HCT116 (cell line): ENCODE data around the gene TRIM29. TPM values are rescaled to one million over a fixed set of nuclear protein-coding genes. Genes with fewer than 3 reads are reported as not detected.

ENCODE experiments used
- ATAC-seq: fragments of 200-7000 bp; cut with Tn5 transposase; 2 replicates; pipeline ENCODE4 v1.9.1; 2020; ENCODE audit warnings: mild to moderate bottlenecking, moderate library complexity
- BruUV-seq: library from RNA; stranded (reverse); fragments of 400-500 nt; replicated peaks from 2 replicates; lab custom pipeline; 2021; lab: Mats Ljungman, UMichigan
- CTCF ChIA-PET: fragments of 300-600 bp; sonication (Branson Sonifier 250); formaldehyde crosslinking; loops from one replicate; lab custom pipeline; 2021; ENCODE audit warnings: antibody characterized with exemption; lab: Charles Lee
- POLR2A ChIA-PET: fragments of 300-600, 350-600 bp; sonication (Branson Sonifier 250); formaldehyde crosslinking; loops from one replicate; lab custom pipeline; 2021; ENCODE audit warnings: antibody characterized with exemption; lab: Charles Lee
- RAD21 ChIA-PET, 2 experiments: fragments of 300-600 bp; sonication (Branson Sonifier 250); formaldehyde crosslinking; loops; one replicate each; lab custom pipeline; 2023; ENCODE audit warnings: low total read pairs in 2 of 2; ENCODE audit not compliant: uncharacterized antibody in 2 of 2, unreplicated experiment in 2 of 2, low non-redundant PET in 1 of 2; lab: Charles Lee
- DNase-seq: peaks from one replicate; pipeline ENCODE4 v3.0.0-alpha.2; 2010; ENCODE audit warnings: low read depth, low spot score
- H2AFZ ChIP-seq: fragments of 200-600 bp; shearing (Covaris generic), sonication (generic); 2 replicates; pipeline ENCODE4 v1.6.1; 2017; ENCODE audit warnings: low read depth, mixed run types, mixed read lengths, antibody characterized with exemption, low read length; ENCODE audit not compliant: poor library complexity, severe bottlenecking
- H3K27ac ChIP-seq: 2 replicates; pipeline ENCODE4 v1.5.1; 2012; ENCODE audit warnings: low read depth, low read length
- H3K27me3 ChIP-seq: fragments of 200-600 bp; sonication (generic); 2 replicates; pipeline ENCODE4 v1.6.1; 2016; ENCODE audit warnings: mixed run types, low read length, mixed read lengths; ENCODE audit not compliant: insufficient read depth
- H3K36me3 ChIP-seq, 2 experiments: fragments of 200-500 bp in 1 of 2; fragments of 200-600 bp in 1 of 2; sonication (Bioruptor generic) in 1 of 2; sonication (generic) in 1 of 2; 2 replicates each; pipeline versions ENCODE4 v1.5.1 to v1.6.1; 2014 to 2016; ENCODE audit warnings: low read length in 2 of 2, inconsistent platforms in 1 of 2, mixed read lengths in 1 of 2, mixed run types in 1 of 2; ENCODE audit not compliant: insufficient read depth in 2 of 2, control insufficient read depth in 1 of 2
- H3K4me1 ChIP-seq, 2 experiments: fragments of 200-600 bp in 1 of 2; sonication (generic) in 1 of 2; 2 replicates each; pipeline versions ENCODE4 v1.5.1 to v1.6.1; 2012 to 2017; ENCODE audit warnings: low read length in 2 of 2, inconsistent platforms in 1 of 2, mild to moderate bottlenecking in 1 of 2, mixed read lengths in 1 of 2, mixed run types in 1 of 2, moderate library complexity in 1 of 2; ENCODE audit not compliant: insufficient read depth in 2 of 2, control insufficient read depth in 1 of 2
- H3K4me2 ChIP-seq: fragments of 200-600 bp; sonication (generic); 2 replicates; pipeline ENCODE4 v1.6.1; 2017; ENCODE audit warnings: mixed run types, low read length, mixed read lengths
- H3K4me3 ChIP-seq, 2 experiments: fragments of 200-600 bp in 1 of 2; sonication (generic) in 1 of 2; replicated peaks in 1 of 2; 2 replicates each; pipeline ENCODE4 v1.5.1; 2011 to 2016; ENCODE audit warnings: low read length in 2 of 2, control low read depth in 1 of 2, low read depth in 1 of 2, mild to moderate bottlenecking in 1 of 2, mixed read lengths in 1 of 2, mixed run types in 1 of 2
- H3K79me2 ChIP-seq: fragments of 200-600 bp; sonication (generic); 2 replicates; pipeline ENCODE4 v1.6.1; 2017; ENCODE audit warnings: mild to moderate bottlenecking, mixed run types, low read length, moderate library complexity, mixed read lengths; ENCODE audit not compliant: insufficient read depth
- H3K9ac ChIP-seq: fragments of 200-600 bp; sonication (generic); 2 replicates; pipeline ENCODE4 v1.6.1; 2016; ENCODE audit warnings: low read length, mixed read lengths
- H3K9me2 ChIP-seq: fragments of 200-600 bp; sonication (generic), shearing (Covaris generic); 2 replicates; pipeline ENCODE4 v1.6.1; 2017; ENCODE audit warnings: mixed run types, mild to moderate bottlenecking, moderate library complexity; ENCODE audit not compliant: insufficient read depth
- H3K9me3 ChIP-seq, 2 experiments: fragments of 200-500 bp in 1 of 2; fragments of 200-600 bp in 1 of 2; sonication (Bioruptor generic) in 1 of 2; sonication (generic) in 1 of 2; 2 replicates each; pipeline ENCODE4 v1.6.1; 2014 to 2017; ENCODE audit warnings: low read length in 2 of 2, mixed read lengths in 2 of 2, inconsistent platforms in 1 of 2, low read depth in 1 of 2, mild to moderate bottlenecking in 1 of 2, mixed run types in 1 of 2, moderate library complexity in 1 of 2; ENCODE audit not compliant: control insufficient read depth in 1 of 2, insufficient read depth in 1 of 2
- H4K20me1 ChIP-seq: fragments of 200-600 bp; sonication (generic), shearing (Covaris generic); 2 replicates; pipeline ENCODE4 v1.6.1; 2017; ENCODE audit warnings: mixed run types, mild to moderate bottlenecking, moderate library complexity; ENCODE audit not compliant: insufficient read depth
- CTCF ChIP-seq, 3 experiments: fragments of 200-600 bp in 1 of 3; sonication (generic) in 1 of 3; IDR thresholded peaks in 2 of 3; conservative IDR thresholded peaks in 1 of 3; 2 replicates each; pipeline ENCODE4 v1.5.1; 2012 to 2017; ENCODE audit warnings: low read depth in 2 of 3, low read length in 2 of 3, antibody characterized with exemption in 1 of 3, borderline replicate concordance in 1 of 3, control low read depth in 1 of 3, mild to moderate bottlenecking in 1 of 3, mixed read lengths in 1 of 3, mixed run types in 1 of 3, moderate library complexity in 1 of 3; ENCODE audit not compliant: insufficient read depth in 1 of 3
- EGR1 ChIP-seq: IDR thresholded peaks from 2 replicates; pipeline ENCODE4 v1.6.1; 2012; ENCODE audit warnings: low read depth
- EZH2phosphoT487 ChIP-seq: fragments of 200-600 bp; IDR thresholded peaks from 2 replicates; pipeline ENCODE4 v1.6.1; 2018; ENCODE audit warnings: antibody characterized with exemption, borderline replicate concordance
- POLR2A ChIP-seq: IDR thresholded peaks from 2 replicates; pipeline ENCODE4 v1.7.0; 2011; ENCODE audit warnings: borderline replicate concordance; ENCODE audit not compliant: insufficient read depth, insufficient read length; ENCODE audit errors: extremely low read depth
- SP1 ChIP-seq: IDR thresholded peaks from 2 replicates; pipeline ENCODE4 v1.6.1; 2012; ENCODE audit warnings: low read depth
- YY1 ChIP-seq: IDR thresholded peaks from 2 replicates; pipeline ENCODE4 v1.6.1; 2011; ENCODE audit warnings: low read length, low read depth, moderate library complexity, mild to moderate bottlenecking; ENCODE audit not compliant: insufficient replicate concordance; ENCODE audit errors: extremely low read depth
- intact Hi-C: fragments of 100-400 bp; cut with micrococcal nuclease; formaldehyde crosslinking; loops from 2 replicates; pipeline ENCODE4 v1.10.0; 2022
- total RNA-seq: library from RNA; stranded (reverse); gene quantifications from one replicate; pipeline ENCODE4 v1.2.1, GENCODE V29; 2021; ENCODE audit not compliant: unreplicated experiment
- TF ChIP-seq, protein P1 (sequence below): IDR thresholded peaks from 2 replicates; pipeline ENCODE4 v1.6.1; 2011; ENCODE audit warnings: mild to moderate bottlenecking, low read length, moderate library complexity; ENCODE audit not compliant: insufficient replicate concordance; ENCODE audit errors: extremely low read depth
- TF ChIP-seq, protein P2 (sequence below): IDR thresholded peaks from 2 replicates; pipeline ENCODE4 v1.6.1; 2012; ENCODE audit warnings: low read depth

Gene TRIM29
- total RNA-seq, 1 experiment from 2014 or later = 0.54 TPM

GRCh38 chr11:120067438-120068113, 70.3 kb downstream of the TRIM29 start:
- ChIA-PET POLR2A (no interaction called here), RAD21 (no interaction called here), CTCF (no interaction called here)
- H3K9me2 ChIP-seq = no peaks in the 10 kb centered on the region
- no peaks in the 10 kb centered on the region for H3K9me3 ChIP-seq
- TF ChIP-seq YY1 = no peak
- TF ChIP-seq POLR2A = no peak
- TF ChIP-seq CTCF (IDR thresholded peaks at IDR 0.05 in 2 of 3, conservative IDR thresholded peaks at IDR 0.05 in 1 of 3; ENCODE audit: borderline replicate concordance in 1 of 3, insufficient read depth in 1 of 3, low read depth in 2 of 3, low read length in 2 of 3) = no peak
- TF ChIP-seq EZH2phosphoT487 = no peak
- TF ChIP-seq, protein P1, sequence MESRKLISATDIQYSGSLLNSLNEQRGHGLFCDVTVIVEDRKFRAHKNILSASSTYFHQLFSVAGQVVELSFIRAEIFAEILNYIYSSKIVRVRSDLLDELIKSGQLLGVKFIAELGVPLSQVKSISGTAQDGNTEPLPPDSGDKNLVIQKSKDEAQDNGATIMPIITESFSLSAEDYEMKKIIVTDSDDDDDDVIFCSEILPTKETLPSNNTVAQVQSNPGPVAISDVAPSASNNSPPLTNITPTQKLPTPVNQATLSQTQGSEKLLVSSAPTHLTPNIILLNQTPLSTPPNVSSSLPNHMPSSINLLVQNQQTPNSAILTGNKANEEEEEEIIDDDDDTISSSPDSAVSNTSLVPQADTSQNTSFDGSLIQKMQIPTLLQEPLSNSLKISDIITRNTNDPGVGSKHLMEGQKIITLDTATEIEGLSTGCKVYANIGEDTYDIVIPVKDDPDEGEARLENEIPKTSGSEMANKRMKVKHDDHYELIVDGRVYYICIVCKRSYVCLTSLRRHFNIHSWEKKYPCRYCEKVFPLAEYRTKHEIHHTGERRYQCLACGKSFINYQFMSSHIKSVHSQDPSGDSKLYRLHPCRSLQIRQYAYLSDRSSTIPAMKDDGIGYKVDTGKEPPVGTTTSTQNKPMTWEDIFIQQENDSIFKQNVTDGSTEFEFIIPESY = no peak
- no peak for TF ChIP-seq SP1
- TF ChIP-seq, protein P2, sequence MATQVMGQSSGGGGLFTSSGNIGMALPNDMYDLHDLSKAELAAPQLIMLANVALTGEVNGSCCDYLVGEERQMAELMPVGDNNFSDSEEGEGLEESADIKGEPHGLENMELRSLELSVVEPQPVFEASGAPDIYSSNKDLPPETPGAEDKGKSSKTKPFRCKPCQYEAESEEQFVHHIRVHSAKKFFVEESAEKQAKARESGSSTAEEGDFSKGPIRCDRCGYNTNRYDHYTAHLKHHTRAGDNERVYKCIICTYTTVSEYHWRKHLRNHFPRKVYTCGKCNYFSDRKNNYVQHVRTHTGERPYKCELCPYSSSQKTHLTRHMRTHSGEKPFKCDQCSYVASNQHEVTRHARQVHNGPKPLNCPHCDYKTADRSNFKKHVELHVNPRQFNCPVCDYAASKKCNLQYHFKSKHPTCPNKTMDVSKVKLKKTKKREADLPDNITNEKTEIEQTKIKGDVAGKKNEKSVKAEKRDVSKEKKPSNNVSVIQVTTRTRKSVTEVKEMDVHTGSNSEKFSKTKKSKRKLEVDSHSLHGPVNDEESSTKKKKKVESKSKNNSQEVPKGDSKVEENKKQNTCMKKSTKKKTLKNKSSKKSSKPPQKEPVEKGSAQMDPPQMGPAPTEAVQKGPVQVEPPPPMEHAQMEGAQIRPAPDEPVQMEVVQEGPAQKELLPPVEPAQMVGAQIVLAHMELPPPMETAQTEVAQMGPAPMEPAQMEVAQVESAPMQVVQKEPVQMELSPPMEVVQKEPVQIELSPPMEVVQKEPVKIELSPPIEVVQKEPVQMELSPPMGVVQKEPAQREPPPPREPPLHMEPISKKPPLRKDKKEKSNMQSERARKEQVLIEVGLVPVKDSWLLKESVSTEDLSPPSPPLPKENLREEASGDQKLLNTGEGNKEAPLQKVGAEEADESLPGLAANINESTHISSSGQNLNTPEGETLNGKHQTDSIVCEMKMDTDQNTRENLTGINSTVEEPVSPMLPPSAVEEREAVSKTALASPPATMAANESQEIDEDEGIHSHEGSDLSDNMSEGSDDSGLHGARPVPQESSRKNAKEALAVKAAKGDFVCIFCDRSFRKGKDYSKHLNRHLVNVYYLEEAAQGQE = no peak
- no peak for TF ChIP-seq EGR1
- ATAC-seq = no peak
- H3K4me1 ChIP-seq = no peaks in the 10 kb centered on the region
- no peak overlapping the region for H3K9ac ChIP-seq
- no peak overlapping the region for H3K4me3 ChIP-seq
- no peaks in the 10 kb centered on the region for H3K36me3 ChIP-seq
- BruUV-seq = no TSS peak
- H3K4me2 ChIP-seq = no peak overlapping the region
- no peak overlapping the region for H3K27ac ChIP-seq
- no peak overlapping the region for H2AFZ ChIP-seq
- intact Hi-C loops = no loop called here
- no peaks in the 10 kb centered on the region for H4K20me1 ChIP-seq
- no peaks in the 10 kb centered on the region for H3K79me2 ChIP-seq
- peaks cover 15% of the 10 kb centered on the region; the same call in 1 of the 2 replicates for H3K27me3 ChIP-seq
- DNase-seq = no peak
